HL-60/S4 (cell line): Measurements from ENCODE around the gene B4GALT7.
"Not testable (repeated sequence)": the region's sequence is repeated elsewhere in the genome, so short reads cannot be mapped to it uniquely, and the experiment has no call there.

Experiments
- in situ Hi-C: fragments of 300-500 bp; cut with MboI; formaldehyde crosslinking; loops from 2 replicates; pipeline ENCODE4 v1.14.3; 2022; ENCODE audit warnings: low sequenced_read_pairs

Gene B4GALT7, protein sequence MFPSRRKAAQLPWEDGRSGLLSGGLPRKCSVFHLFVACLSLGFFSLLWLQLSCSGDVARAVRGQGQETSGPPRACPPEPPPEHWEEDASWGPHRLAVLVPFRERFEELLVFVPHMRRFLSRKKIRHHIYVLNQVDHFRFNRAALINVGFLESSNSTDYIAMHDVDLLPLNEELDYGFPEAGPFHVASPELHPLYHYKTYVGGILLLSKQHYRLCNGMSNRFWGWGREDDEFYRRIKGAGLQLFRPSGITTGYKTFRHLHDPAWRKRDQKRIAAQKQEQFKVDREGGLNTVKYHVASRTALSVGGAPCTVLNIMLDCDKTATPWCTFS

GRCh38 chr5:177599731-177600507 lies at the start of gene B4GALT7:
Gene B4GALT7, plus strand, starts transcription at chr5:177600132. Its CDS starts 79 bp downstream, at chr5:177600211.
- in situ Hi-C loops: loop anchor here (25.0 kb wide), 1 partner anchor 462 kb away; no protein-coding TSS in a partner anchor

DNA sequence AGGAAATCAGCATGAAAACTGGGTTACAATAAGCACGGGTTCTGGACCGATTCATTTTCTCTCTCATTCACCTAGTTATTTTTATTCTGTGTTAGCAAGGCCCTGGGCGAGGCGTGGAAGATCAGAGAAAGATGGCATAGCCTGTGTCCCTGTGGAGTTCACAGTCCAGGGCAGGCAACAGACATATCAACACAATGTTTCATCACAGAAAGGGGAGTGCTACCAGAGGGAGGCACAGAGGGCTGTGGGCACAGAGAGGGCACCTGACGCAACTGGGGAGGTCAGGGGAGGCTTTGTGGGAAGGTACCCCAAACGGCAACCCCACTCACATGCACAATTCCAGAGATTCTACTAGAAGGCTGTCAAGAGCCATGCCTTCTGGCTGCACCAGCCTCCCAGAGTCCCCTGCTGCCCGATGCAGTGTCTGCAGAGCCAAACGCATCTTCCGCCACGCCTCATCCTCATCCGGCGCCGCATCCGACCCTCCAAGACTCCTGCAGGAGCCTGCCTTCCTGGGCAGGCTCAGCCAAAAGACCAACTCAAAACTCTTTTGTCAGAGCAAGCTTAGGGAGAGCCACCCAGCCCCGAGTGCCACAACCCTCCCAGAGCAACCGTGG lies 47.0 kb upstream of the B4GALT7 start:
- in situ Hi-C loops: no loop called here

GRCh38 chr5:177553671-177554429 lies 46.1 kb upstream of the B4GALT7 start:
- in situ Hi-C loops: no loop called here

GRCh38 chr5:177554474-177555111 lies 45.3 kb upstream of the B4GALT7 start, which contains the start of gene FAM193B:
Gene FAM193B, minus strand, starts transcription at chr5:177554563. Its CDS starts 105 bp downstream, at chr5:177554458.
- in situ Hi-C loops: no loop called here

DNA sequence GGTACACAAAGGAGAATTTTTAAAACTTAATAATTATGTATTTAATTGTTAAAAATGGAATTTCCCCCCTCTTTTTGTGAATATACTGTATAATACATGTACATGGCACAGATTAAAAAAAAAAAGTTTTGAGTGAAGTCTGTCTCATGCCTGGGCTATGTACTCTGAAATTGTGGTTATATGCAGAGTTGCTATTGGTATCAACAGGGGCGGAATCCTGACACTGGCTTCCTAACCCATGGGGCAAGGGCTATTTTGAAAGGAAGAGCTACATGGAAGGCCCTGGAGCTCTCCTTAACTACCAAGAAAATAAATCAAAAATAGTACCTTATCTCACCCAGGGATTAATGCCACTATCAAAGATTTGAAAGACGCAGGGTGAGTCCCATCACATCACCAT lies 44.7 kb upstream of the B4GALT7 start:
- in situ Hi-C loops: no loop called here

GRCh38 chr5:177555665-177556064 lies 44.3 kb upstream of the B4GALT7 start:
- in situ Hi-C loops: no loop called here

- in situ Hi-C loops: no loop called here
These were observed 42.8 kb upstream of the B4GALT7 start for GRCh38 chr5:177557041-177557647.

DNA sequence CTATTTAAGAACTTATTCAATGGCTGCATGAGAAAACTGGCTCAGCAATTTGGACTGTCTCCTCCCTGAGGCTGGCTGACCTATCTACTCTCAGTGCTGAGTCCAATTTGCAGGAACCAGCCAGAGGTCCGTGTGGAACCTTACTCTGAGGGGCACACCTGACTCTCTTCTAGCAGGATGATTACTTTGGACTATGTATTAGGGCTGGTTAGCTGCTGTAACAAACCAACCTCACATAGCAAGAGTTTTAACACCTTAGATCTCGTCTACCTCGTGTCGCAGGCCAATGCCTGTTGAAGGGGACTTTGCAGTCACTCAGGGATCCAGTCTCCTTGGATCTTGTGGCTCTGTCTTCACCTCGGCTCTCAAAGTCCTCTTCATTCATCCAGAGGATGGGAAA lies 42.1 kb upstream of the B4GALT7 start:
- in situ Hi-C loops: no loop called here

DNA sequence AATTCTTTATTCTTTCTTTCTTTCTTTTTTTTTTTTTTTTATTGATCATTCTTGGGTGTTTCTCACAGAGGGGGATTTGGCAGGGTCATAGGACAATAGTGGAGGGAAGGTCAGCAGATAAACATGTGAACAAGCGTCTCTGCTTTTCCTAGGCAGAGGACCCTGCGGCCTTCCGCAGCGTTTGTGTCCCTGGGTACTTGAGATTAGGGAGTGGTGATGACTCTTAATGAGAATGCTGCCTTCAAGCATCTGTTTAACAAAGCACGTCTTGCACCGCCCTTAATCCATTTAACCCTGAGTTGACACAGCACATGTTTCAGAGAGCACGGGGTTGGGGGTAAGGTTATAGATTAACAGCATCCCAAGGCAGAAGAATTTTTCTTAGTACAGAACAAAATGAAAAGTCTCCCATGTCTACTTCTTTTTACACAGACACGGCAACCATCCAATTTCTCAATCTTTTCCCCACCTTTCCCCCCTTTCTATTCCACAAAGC lies 40.4 kb upstream of the B4GALT7 start:
- in situ Hi-C loops: not testable (repeated sequence)

GRCh38 chr5:177565046-177565445 lies 34.9 kb upstream of the B4GALT7 start:
- in situ Hi-C loops: no loop called here

- in situ Hi-C loops: no loop called here
These were observed 31.6 kb upstream of the B4GALT7 start for GRCh38 chr5:177568326-177568725.

- in situ Hi-C loops: no loop called here
These were observed 30.0 kb upstream of the B4GALT7 start for GRCh38 chr5:177569894-177570293.

DNA sequence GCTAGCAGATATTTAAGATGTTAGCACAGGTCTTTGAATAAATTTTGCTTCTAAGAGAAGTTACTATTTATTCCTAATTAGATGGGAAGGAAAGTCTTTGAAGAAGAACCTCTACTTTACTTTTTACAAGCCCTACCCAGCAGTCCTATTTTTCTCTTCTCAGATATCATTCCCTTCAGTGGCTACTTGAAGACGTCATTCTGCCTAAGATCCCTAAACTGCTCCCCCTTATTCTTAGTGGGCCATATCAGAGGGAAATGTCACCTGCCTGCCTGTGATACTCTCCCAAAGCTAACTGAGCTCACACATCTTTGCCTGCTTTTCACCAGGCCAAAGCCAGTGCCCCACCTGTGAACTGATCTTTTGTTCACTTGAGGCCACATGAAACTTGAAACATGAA lies 24.4 kb upstream of the B4GALT7 start:
- in situ Hi-C loops: no loop called here

GRCh38 chr5:177576169-177576568 lies 23.8 kb upstream of the B4GALT7 start:
- in situ Hi-C loops: no loop called here

GRCh38 chr5:177578316-177578715 lies 21.6 kb upstream of the B4GALT7 start:
- in situ Hi-C loops: no loop called here

DNA sequence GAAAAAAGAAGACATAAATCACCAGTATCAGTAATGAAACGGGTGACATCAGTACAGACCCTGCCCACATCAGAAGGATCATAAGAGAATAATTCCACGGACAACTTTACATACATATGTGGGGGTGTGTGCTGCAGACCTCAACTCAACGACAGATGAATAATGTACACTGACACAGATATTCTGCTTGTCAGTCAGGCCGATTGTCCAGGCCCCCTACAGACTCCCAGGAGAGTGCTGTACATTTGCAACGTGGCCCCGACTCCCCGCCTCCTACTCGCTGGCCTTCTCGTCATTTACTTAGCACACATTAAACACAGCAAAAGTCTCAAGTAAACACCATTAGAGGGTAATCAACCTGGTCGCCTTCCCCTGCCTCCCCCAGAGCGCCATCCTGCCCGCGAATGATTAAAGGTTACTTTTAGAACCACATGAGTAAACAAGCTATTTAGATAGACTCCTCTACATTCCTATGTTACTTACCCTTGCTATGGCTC lies 11.5 kb upstream of the B4GALT7 start:
- in situ Hi-C loops: no loop called here

DNA sequence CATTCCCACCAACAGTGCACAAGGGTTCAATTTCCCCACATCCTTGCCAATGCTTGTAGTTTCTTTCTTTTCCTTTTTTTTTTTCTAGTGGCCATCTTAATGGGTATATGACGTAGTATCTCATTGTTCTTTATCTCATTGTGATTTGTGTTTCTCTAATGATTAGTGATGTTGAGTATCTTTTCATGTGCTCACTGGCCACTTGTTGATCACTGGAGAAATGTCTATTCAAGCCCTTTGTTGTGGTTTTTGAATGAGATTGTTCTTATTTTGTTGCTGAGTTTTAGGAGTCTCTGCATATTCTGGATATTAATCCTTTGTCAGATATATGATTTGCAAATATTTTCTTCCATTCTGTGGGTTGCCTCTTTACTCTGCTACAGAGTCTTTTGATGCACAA lies 9.5 kb upstream of the B4GALT7 start:
- in situ Hi-C loops: no loop called here

GRCh38 chr5:177591690-177592009 lies 8.3 kb upstream of the B4GALT7 start:
- in situ Hi-C loops: no loop called here

DNA sequence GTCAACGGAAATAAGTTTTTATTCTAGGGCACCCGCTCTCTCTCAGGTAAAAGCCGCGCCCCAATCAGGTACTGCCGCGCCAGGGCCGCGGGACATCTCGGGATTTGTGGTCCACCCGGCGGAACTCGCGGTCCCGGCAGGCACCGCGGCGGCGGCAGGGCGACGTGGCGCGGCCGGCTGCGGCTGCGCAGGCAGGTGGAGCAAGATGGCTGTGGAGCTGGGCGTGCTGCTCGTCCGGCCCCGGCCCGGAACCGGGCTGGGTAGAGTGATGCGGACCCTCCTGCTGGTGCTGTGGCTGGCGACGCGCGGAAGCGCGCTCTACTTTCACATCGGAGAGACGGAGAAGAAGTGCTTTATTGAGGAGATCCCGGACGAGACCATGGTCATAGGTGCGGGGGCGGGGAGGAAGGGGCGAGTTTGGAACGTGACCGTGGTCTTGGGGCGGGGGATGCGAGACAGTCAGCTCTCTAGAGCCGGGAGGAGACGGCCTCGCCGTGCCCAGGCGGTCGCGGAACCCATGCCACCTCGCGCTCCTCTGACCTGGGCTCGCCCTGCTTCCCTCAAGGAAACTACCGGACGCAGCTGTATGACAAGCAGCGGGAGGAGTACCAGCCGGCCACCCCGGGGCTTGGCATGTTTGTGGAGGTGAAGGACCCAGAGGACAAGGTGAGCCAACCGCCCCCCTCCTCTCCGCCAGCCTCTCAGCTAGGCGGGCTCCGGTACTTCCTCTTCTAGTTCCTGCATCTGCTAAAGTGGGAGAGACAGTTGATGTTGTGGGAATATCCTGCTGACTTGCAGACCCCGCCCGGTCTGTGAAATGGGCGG lies 7.7 kb upstream of the B4GALT7 start, which contains the start of gene TMED9:
Gene TMED9 (plus strand): TSS at position 194 of the 825 bp plus-strand sequence. CDS start 12 bp downstream, at position 206.
- in situ Hi-C loops: no loop called here
